DMS53 (cell line): ENCODE measurements around the gene SLC12A7.

Experiments used
- DNase-seq: peaks from one replicate; lab custom pipeline; 2025; lab: John Stamatoyannopoulos, UW

SLC12A7 gene

GRCh38 chr5:1111727-1112289 is at the start of gene SLC12A7:
TSS of gene SLC12A7 (minus strand) at chr5:1112063. CDS start at chr5:1111991, 72 bp downstream.
- peak; percentile 94 for DNase-seq

GRCh38 chr5:1161108-1161832 is 49.4 kb upstream of the SLC12A7 start:
- DNase-seq, result no peak

- no peak for DNase-seq
Measured at GRCh38 chr5:1159774-1160406, 48.0 kb upstream of the SLC12A7 start.

- no peak for DNase-seq
Measured at GRCh38 chr5:1159341-1159675, 47.4 kb upstream of the SLC12A7 start.

GRCh38 chr5:1158647-1159340 is 46.9 kb upstream of the SLC12A7 start:
- no peak for DNase-seq

GRCh38 chr5:1157461-1157986 is 45.7 kb upstream of the SLC12A7 start:
- peak; percentile 61 for DNase-seq

- DNase-seq, result peak; percentile 61
Measured at GRCh38 chr5:1156754-1157460, 45.0 kb upstream of the SLC12A7 start.

- no peak for DNase-seq
Measured at GRCh38 chr5:1156033-1156753, 44.3 kb upstream of the SLC12A7 start.

GRCh38 chr5:1155191-1156032 is 43.5 kb upstream of the SLC12A7 start:
- peak; percentile 34 for DNase-seq

- no peak for DNase-seq
Measured at GRCh38 chr5:1153428-1153827, 41.6 kb upstream of the SLC12A7 start.

GRCh38 chr5:1152771-1153282 is 41.0 kb upstream of the SLC12A7 start:
- no peak for DNase-seq

GRCh38 chr5:1152156-1152555 is 40.3 kb upstream of the SLC12A7 start:
- DNase-seq, result no peak

GRCh38 chr5:1151316-1151715 is 39.5 kb upstream of the SLC12A7 start:
- no peak for DNase-seq

- DNase-seq, result no peak
Measured at GRCh38 chr5:1150866-1151265, 39.0 kb upstream of the SLC12A7 start.

- no peak for DNase-seq
Measured at GRCh38 chr5:1144638-1145396, 33.0 kb upstream of the SLC12A7 start.

GRCh38 chr5:1144089-1144488 is 32.2 kb upstream of the SLC12A7 start:
- DNase-seq, result no peak

GRCh38 chr5:1143670-1143951 is 31.7 kb upstream of the SLC12A7 start:
- DNase-seq, result no peak

GRCh38 chr5:1142886-1143669 is 31.2 kb upstream of the SLC12A7 start:
- DNase-seq, result no peak

- DNase-seq, result peak; percentile 69
Measured at GRCh38 chr5:1141834-1142233, 30.0 kb upstream of the SLC12A7 start.
